Lower leg skin (tissue), 3 donors: Measurements from ENCODE around the gene ROBO1.

ENCODE experiments used
- CTCF ChIP-seq, 3 donors: fragments of 450-650 bp; IDR thresholded peaks; one replicate each; pipeline ENCODE4 v1.5.1; 2016; ENCODE audit warnings: antibody characterized with exemption in 3 of 3, mild to moderate bottlenecking in 3 of 3, moderate library complexity in 2 of 3
- POLR2A ChIP-seq, 2 donors: fragments of 450-650 bp; IDR thresholded peaks; one replicate each; pipeline ENCODE4 v1.6.1; 2016 to 2017; ENCODE audit warnings: antibody characterized with exemption in 2 of 2, mild to moderate bottlenecking in 1 of 2, moderate library complexity in 1 of 2

GRCh38 chr3:78712270-78712669, 1055.5 kb downstream of the ROBO1 start:
- no peak for TF ChIP-seq CTCF (IDR thresholded peaks at IDR 0.05)
- TF ChIP-seq POLR2A (IDR thresholded peaks at IDR 0.05), result no peak
